K562 treated with DMSO at 1 percent for 4 hours (cell line): ENCODE results near the gene COPS2. TPM values are rescaled to one million over a fixed set of nuclear protein-coding genes. Genes with fewer than 3 reads are reported as not detected.

Experiments
- total RNA-seq: library from RNA; unstranded; fragments of 300-600 nt; gene quantifications from 2 replicates; pipeline ENCODE4 v1.2.3, GENCODE V29; 2022; ENCODE audit not compliant: insufficient read depth

The COPS2 gene
- 40.2 and 52.4 TPM in 2 replicates for total RNA-seq

GRCh38 chr15:49155110-49155833, at the start of gene COPS2:
Gene COPS2 (minus strand): TSS chr15:49155599. CDS start chr15:49155578, 21 bp downstream.

GRCh38 chr15:49169880-49170597, 14.6 kb upstream of the COPS2 start, which contains the start of gene GALK2:
Gene GALK2 (plus strand): TSS chr15:49170247. CDS start chr15:49170323, 76 bp downstream.

Other genes starting within 250 kb of the COPS2 start
- gene SHC4, start 191.7 kb downstream of the COPS2 start, total RNA-seq, result 1.3 TPM in 1 of 2 replicates, not detected in the other
- 6.3 and 6.6 TPM in 2 replicates for gene SECISBP2L, start 109.2 kb downstream of the COPS2 start, total RNA-seq
- gene GALK2, start 14.6 kb upstream of the COPS2 start, total RNA-seq, result 22.4 and 22.8 TPM in 2 replicates